SH-SY5Y (cell line): ENCODE data around the gene MORN3.

ENCODE experiments used
- GATA2 ChIP-seq: IDR thresholded peaks from 2 replicates; pipeline ENCODE4 v1.6.1; 2011; ENCODE audit warnings: mild to moderate bottlenecking, low read depth, low read length
- GATA3 ChIP-seq: IDR thresholded peaks from 2 replicates; pipeline ENCODE4 v1.6.1; 2011; ENCODE audit warnings: low read depth, mild to moderate bottlenecking, low read length, moderate library complexity

- no peak for TF ChIP-seq GATA2
- no peak for TF ChIP-seq GATA3
These were observed 8.9 kb upstream of the MORN3 start for GRCh38 chr12:121678305-121678704.
